CD14-positive monocyte (primary cell): ENCODE measurements around the gene CTBP2. TPM values are rescaled to one million over a fixed set of nuclear protein-coding genes. Genes with fewer than 3 reads are reported as not detected.

ENCODE experiments used
- DNase-seq, 3 donors: peaks; one replicate each; pipeline ENCODE4 v3.0.0-alpha.2; 2011 to 2022
- H2AFZ ChIP-seq: 2 replicates; pipeline ENCODE4 v1.6.0; 2012; ENCODE audit warnings: mild to moderate bottlenecking, low read depth, low read length, inconsistent platforms; ENCODE audit not compliant: insufficient read depth, poor library complexity, severe bottlenecking
- H3K27ac ChIP-seq, 2 donors: 1 replicate in 1 of 2; 2 replicates in 1 of 2; pipeline ENCODE4 v1.5.1; 2012 to 2013; ENCODE audit warnings: low read length in 2 of 2, control low read depth in 1 of 2, inconsistent platforms in 1 of 2, low read depth in 1 of 2, mild to moderate bottlenecking in 1 of 2
- H3K27me3 ChIP-seq, 2 donors: one replicate each; pipeline versions ENCODE4 v1.6.0 to v1.6.1; 2011 to 2013; ENCODE audit warnings: low read length in 2 of 2; ENCODE audit not compliant: control insufficient read depth in 2 of 2, insufficient read depth in 2 of 2
- H3K36me3 ChIP-seq, 2 donors: replicated peaks in 1 of 2; 1 replicate in 1 of 2; 2 replicates in 1 of 2; pipeline versions ENCODE4 v1.5.1 to v1.6.1; 2012 to 2013; ENCODE audit warnings: low read length in 2 of 2, control low read depth in 1 of 2, inconsistent platforms in 1 of 2, mild to moderate bottlenecking in 1 of 2; ENCODE audit not compliant: insufficient read depth in 2 of 2, control insufficient read depth in 1 of 2
- H3K4me1 ChIP-seq, 2 donors: 1 replicate in 1 of 2; 2 replicates in 1 of 2; pipeline versions ENCODE4 v1.5.1 to v1.6.1; 2012 to 2013; ENCODE audit warnings: low read length in 2 of 2, control low read depth in 1 of 2, inconsistent platforms in 1 of 2, mild to moderate bottlenecking in 1 of 2, moderate library complexity in 1 of 2; ENCODE audit not compliant: insufficient read depth in 2 of 2, control insufficient read depth in 1 of 2
- H3K4me2 ChIP-seq: replicated peaks from 2 replicates; pipeline ENCODE3; 2012; ENCODE audit warnings: low read length, moderate library complexity, mild to moderate bottlenecking; ENCODE audit not compliant: poor library complexity, severe bottlenecking; ENCODE audit errors: extremely low read depth
- H3K4me3 ChIP-seq, 3 experiments: fragments of 200-600 bp in 1 of 3; sonication (generic) in 1 of 3; replicated peaks in 1 of 3; 1 replicate in 2 of 3; 2 replicates in 1 of 3; pipeline ENCODE4 v1.5.1; 2011 to 2013; ENCODE audit warnings: low read length in 3 of 3, mild to moderate bottlenecking in 3 of 3, control low read depth in 2 of 3, low read depth in 2 of 3, inconsistent platforms in 1 of 3, moderate library complexity in 1 of 3
- H3K79me2 ChIP-seq: 2 replicates; pipeline ENCODE4 v1.6.0; 2012; ENCODE audit warnings: mild to moderate bottlenecking, control low read depth, inconsistent platforms, low read length, moderate library complexity; ENCODE audit not compliant: insufficient read depth
- H3K9ac ChIP-seq: 2 replicates; pipeline ENCODE4 v1.6.0; 2017; ENCODE audit warnings: low read length, mild to moderate bottlenecking; ENCODE audit not compliant: insufficient read depth, poor library complexity, severe bottlenecking
- H3K9me3 ChIP-seq, 2 donors: replicated peaks in 1 of 2; 1 replicate in 1 of 2; 2 replicates in 1 of 2; pipeline versions ENCODE4 v1.5.1 to v1.6.1; 2012 to 2013; ENCODE audit warnings: low read length in 2 of 2, control low read depth in 1 of 2; ENCODE audit not compliant: control insufficient read depth in 1 of 2, insufficient read depth in 1 of 2
- H4K20me1 ChIP-seq: 2 replicates; pipeline ENCODE4 v1.6.0; 2012; ENCODE audit warnings: mild to moderate bottlenecking, low read length, control low read depth, moderate library complexity; ENCODE audit not compliant: insufficient read depth
- H3K27ac Mint-ChIP-seq, 7 donors: one replicate each; pipeline ENCODE4 v1.8.0; 2020; ENCODE audit warnings: mild to moderate bottlenecking in 7 of 7, mixed read lengths in 7 of 7, moderate library complexity in 6 of 7, inconsistent platforms in 2 of 7
- H3K27me3 Mint-ChIP-seq, 3 donors: one replicate each; pipeline ENCODE4 v1.8.0; 2021 to 2022; ENCODE audit warnings: low read depth in 3 of 3, mild to moderate bottlenecking in 3 of 3, mixed read lengths in 3 of 3, moderate library complexity in 3 of 3, inconsistent platforms in 1 of 3
- H3K36me3 Mint-ChIP-seq, 2 donors: one replicate each; pipeline ENCODE4 v1.8.0; 2020; ENCODE audit warnings: mixed read lengths in 2 of 2, inconsistent platforms in 1 of 2, mild to moderate bottlenecking in 1 of 2
- H3K4me1 Mint-ChIP-seq: one replicate; pipeline ENCODE4 v1.8.0; 2020; ENCODE audit warnings: mild to moderate bottlenecking, mixed read lengths
- H3K4me3 Mint-ChIP-seq, 2 donors: one replicate each; pipeline ENCODE4 v1.8.0; 2020; ENCODE audit warnings: mild to moderate bottlenecking in 2 of 2, mixed read lengths in 2 of 2, moderate library complexity in 1 of 2
- H3K9me3 Mint-ChIP-seq, 7 donors: one replicate each; pipeline ENCODE4 v1.8.0; 2020 to 2022; ENCODE audit warnings: mixed read lengths in 7 of 7, mild to moderate bottlenecking in 6 of 7, moderate library complexity in 6 of 7, inconsistent platforms in 2 of 7
- CTCF ChIP-seq: fragments of 200-600 bp; IDR thresholded peaks from one replicate; pipeline ENCODE4 v1.8.0; 2022; ENCODE audit warnings: antibody characterized with exemption, mild to moderate bottlenecking
- WGBS: methylation state at CpG from one replicate; pipeline ENCODE4 v1.1.5; 2013; ENCODE audit warnings: missing lambda C conversion rate; ENCODE audit not compliant: insufficient coverage; 5-methylcytosine and 5-hydroxymethylcytosine counted together
- intact Hi-C, 2 donors: fragments of 100-400 bp; cut with micrococcal nuclease; formaldehyde crosslinking; loops; one replicate each; pipeline versions ENCODE4 v1.15.0 to v1.15.1; 2023
- polyA plus RNA-seq, 3 donors: library from polyadenylated mRNA; depleted of rRNA in 1 of 3; unstranded in 2 of 3; stranded (reverse) in 1 of 3; fragments of 300-500 nt in 2 of 3; fragments of >200 nt in 1 of 3; fragmentation: Illumina TruSeq in 2 of 3; gene quantifications; 1 replicate in 2 of 3; 2 replicates in 1 of 3; pipeline ENCODE4 v1.2.3, GENCODE V29; 2012 to 2021

CTBP2 gene
- polyA plus RNA-seq, 3 donors: 40.9 to 87.1 (median 41.1) TPM

GRCh38 chr10:125014086-125014830 lies 146.1 kb downstream of the CTBP2 start:
- H3K4me2 ChIP-seq: no peak overlapping the region
- H3K27ac ChIP-seq: no peak overlapping the region
- DNase-seq: no peak
- H3K36me3 ChIP-seq: peaks cover 48 to 81% of the 10 kb centered on the region in 2 donors
- Mint-ChIP-seq H3K27ac (peak overlapping the region in 4 of 7 donors; percentile 2 to 32 (median 15)), H3K4me3 (no peak overlapping the region), H3K27me3 (peaks cover 0 to 2% (median 0%) of the 10 kb centered on the region in 3 donors), H3K4me1 (peaks cover 9% of the 10 kb centered on the region), H3K36me3 (peaks cover 27 to 80% of the 10 kb centered on the region in 2 donors), H3K9me3 (no peaks in the 10 kb centered on the region)
- WGBS: 84% methylated on average over 20 of the region's 20 CpGs
- H3K79me2 ChIP-seq: peaks cover 91% of the 10 kb centered on the region
- H3K9me3 ChIP-seq: no peaks in the 10 kb centered on the region
- no peak overlapping the region for H3K9ac ChIP-seq
- no peak overlapping the region for H2AFZ ChIP-seq
- no peak overlapping the region for H3K4me3 ChIP-seq
- intact Hi-C loops: no loop called here
- peaks cover 0 to 5% of the 10 kb centered on the region in 2 donors for H3K4me1 ChIP-seq
- peaks cover 100% of the 10 kb centered on the region for H4K20me1 ChIP-seq
- H3K27me3 ChIP-seq: no peaks in the 10 kb centered on the region
- TF ChIP-seq CTCF: no peak

GRCh38 chr10:125013529-125013872 lies 146.9 kb downstream of the CTBP2 start:
- no peak overlapping the region for H3K4me3 Mint-ChIP-seq
- peaks cover 0 to 2% (median 0%) of the 10 kb centered on the region in 3 donors for H3K27me3 Mint-ChIP-seq
- no peak for DNase-seq
- H3K27ac ChIP-seq: no peak overlapping the region
- peaks cover 91% of the 10 kb centered on the region for H3K79me2 ChIP-seq
- peak overlapping the region in 1 of 7 donors; percentile 27 for H3K27ac Mint-ChIP-seq
- intact Hi-C loops: no loop called here
- peaks cover 100% of the 10 kb centered on the region for H4K20me1 ChIP-seq
- H3K27me3 ChIP-seq: no peaks in the 10 kb centered on the region
- H3K36me3 ChIP-seq: peaks cover 48 to 82% of the 10 kb centered on the region in 2 donors
- no peak overlapping the region for H3K4me2 ChIP-seq
- peaks cover 0 to 2% (median 0%) of the 10 kb centered on the region in 7 donors for H3K9me3 Mint-ChIP-seq
- H2AFZ ChIP-seq: no peak overlapping the region
- TF ChIP-seq CTCF: no peak
- H3K4me1 Mint-ChIP-seq: peaks cover 2% of the 10 kb centered on the region
- no peaks in the 10 kb centered on the region for H3K9me3 ChIP-seq
- H3K4me1 ChIP-seq: no peaks in the 10 kb centered on the region
- 99% methylated on average over 7 of the region's 7 CpGs for WGBS
- peaks cover 31 to 78% of the 10 kb centered on the region in 2 donors for H3K36me3 Mint-ChIP-seq
- H3K9ac ChIP-seq: no peak overlapping the region
- no peak overlapping the region for H3K4me3 ChIP-seq
